Heart left ventricle (tissue), 16 donors: Measurements from ENCODE around the gene TRERF1. TPM values are rescaled to one million over a fixed set of nuclear protein-coding genes. Genes with fewer than 3 reads are reported as not detected.

Experiments used
- ATAC-seq, 4 donors: fragments of 200-7000 bp; cut with Tn5 transposase; one replicate each; pipeline ENCODE4 v1.9.1; 2020 to 2022; ENCODE audit warnings: moderate library complexity in 4 of 4, mild to moderate bottlenecking in 3 of 4, moderate number of reproducible peaks in 1 of 4
- DNase-seq, 5 donors: peaks; one replicate each; pipeline ENCODE4 v3.0.0-alpha.2; 2020
- H3K27ac ChIP-seq, 12 donors: fragments of 200-600 bp; sonication (generic) in 4 of 12; one replicate each; pipeline versions ENCODE4 v1.5.0 to v1.8.0; 2016 to 2022; ENCODE audit warnings: mild to moderate bottlenecking in 2 of 12
- H3K27me3 ChIP-seq, 9 donors: fragments of 200-600 bp; sonication (generic) in 2 of 9; one replicate each; pipeline versions ENCODE4 v1.5.1 to v1.8.0; 2016 to 2022; ENCODE audit warnings: mild to moderate bottlenecking in 3 of 9
- H3K36me3 ChIP-seq, 9 donors: fragments of 200-600 bp; sonication (generic) in 2 of 9; one replicate each; pipeline versions ENCODE4 v1.5.0 to v1.8.0; 2018 to 2022; ENCODE audit warnings: mild to moderate bottlenecking in 2 of 9
- H3K4me1 ChIP-seq, 12 donors: fragments of 200-600 bp; sonication (generic) in 4 of 12; one replicate each; pipeline versions ENCODE4 v1.5.0 to v1.8.0; 2016 to 2022; ENCODE audit warnings: mild to moderate bottlenecking in 3 of 12
- H3K4me3 ChIP-seq, 12 donors: fragments of 200-600 bp; sonication (generic) in 4 of 12; one replicate each; pipeline versions ENCODE4 v1.5.0 to v1.8.0; 2017 to 2022; ENCODE audit warnings: mild to moderate bottlenecking in 9 of 12, moderate library complexity in 4 of 12
- H3K9me3 ChIP-seq, 12 donors: fragments of 200-600 bp; sonication (generic) in 4 of 12; one replicate each; pipeline versions ENCODE4 v1.5.0 to v1.8.0; 2016 to 2022; ENCODE audit warnings: mild to moderate bottlenecking in 1 of 12
- POLR2A ChIP-seq, 2 donors: fragments of 450-650 bp; IDR thresholded peaks; one replicate each; pipeline ENCODE4 v1.6.1; 2017; ENCODE audit warnings: antibody characterized with exemption in 2 of 2, mild to moderate bottlenecking in 2 of 2, moderate library complexity in 2 of 2
- WGBS, 4 donors: extraction: QIAGEN DNeasy Blood & Tissue Kit in 2 of 4; methylation state at CpG; one replicate each; pipeline versions ENCODE4 v1.1.5 to v1.1.7; 2013 to 2018; 5-methylcytosine and 5-hydroxymethylcytosine counted together
- intact Hi-C, 10 donors: fragments of 100-400 bp; cut with DNase I; formaldehyde crosslinking; loops; one replicate each; pipeline versions ENCODE4 v1.11.1 to v1.14.2; 2022
- polyA plus RNA-seq, 2 donors: library from polyadenylated mRNA; stranded (reverse); fragments of 200-250 nt; gene quantifications; one replicate each; pipeline ENCODE4 v1.2.3, GENCODE V29; 2013
- total RNA-seq, 9 donors: library from RNA; depleted of rRNA in 2 of 9; stranded (reverse); fragments of >200 nt in 2 of 9; fragmentation: NEBNext Ultra II Directional in 3 of 9; extraction: Animal tissue kit (Norgen Biotek cat#: 25700) in 3 of 9; gene quantifications; one replicate each; pipeline versions ENCODE4 v1.1.0 to v1.2.4, GENCODE V29; 2016 to 2023
- TF ChIP-seq, protein P1 (sequence below), 12 donors: fragments of 200-600 bp; sonication (generic) in 4 of 12; IDR thresholded peaks; one replicate each; pipeline versions ENCODE4 v1.5.0 to v1.8.0; 2018 to 2022; ENCODE audit warnings: antibody characterized with exemption in 12 of 12, mild to moderate bottlenecking in 5 of 12
- donor health status: ischemic (EF 13 %, LVEDD 7.1; RV severe dilation, severe dysfunction).
- donor health status: healthy with polysubstance abuse.
- donor health status: DM: no; HTN: yes; CAD: no.
- donor health status: DM: no; HTN: no; CAD: no.
- donor health status: ischemic (EF 25% LVEDD 6.9; RV normal size, moderate dysfunction).
- donor health status: ischemic (EF 25% LVEDD 5.7; RV mildly dilated, moderate dysfunction).
- donor health status: healthy.
- donor health status: DM: yes; HTN: yes; CAD: no.
- donor health status: ischemic (EF 35%, LVEDD 5.7; RV mildly dilated, moderate dysfunction).
- donor health status: nonischemic (EF 11% LVEDD 7.7; RV severe dilation, severe dysfunction).
- donor health status: DM: yes; HTN: yes; CAD: no.
- donor health status: PGD.
- donor health status: ischemic (EF 29% LVEDD 5.4; RV normal size, mild dysfunction).
- donor health status: nonischemic (EF 23%, LVEDD 6.1; RV moderate dilation, normal function).

The TRERF1 gene
- total and polyA plus RNA-seq, 11 donors = 0.53 to 4.5 (median 1.5) TPM

DNA sequence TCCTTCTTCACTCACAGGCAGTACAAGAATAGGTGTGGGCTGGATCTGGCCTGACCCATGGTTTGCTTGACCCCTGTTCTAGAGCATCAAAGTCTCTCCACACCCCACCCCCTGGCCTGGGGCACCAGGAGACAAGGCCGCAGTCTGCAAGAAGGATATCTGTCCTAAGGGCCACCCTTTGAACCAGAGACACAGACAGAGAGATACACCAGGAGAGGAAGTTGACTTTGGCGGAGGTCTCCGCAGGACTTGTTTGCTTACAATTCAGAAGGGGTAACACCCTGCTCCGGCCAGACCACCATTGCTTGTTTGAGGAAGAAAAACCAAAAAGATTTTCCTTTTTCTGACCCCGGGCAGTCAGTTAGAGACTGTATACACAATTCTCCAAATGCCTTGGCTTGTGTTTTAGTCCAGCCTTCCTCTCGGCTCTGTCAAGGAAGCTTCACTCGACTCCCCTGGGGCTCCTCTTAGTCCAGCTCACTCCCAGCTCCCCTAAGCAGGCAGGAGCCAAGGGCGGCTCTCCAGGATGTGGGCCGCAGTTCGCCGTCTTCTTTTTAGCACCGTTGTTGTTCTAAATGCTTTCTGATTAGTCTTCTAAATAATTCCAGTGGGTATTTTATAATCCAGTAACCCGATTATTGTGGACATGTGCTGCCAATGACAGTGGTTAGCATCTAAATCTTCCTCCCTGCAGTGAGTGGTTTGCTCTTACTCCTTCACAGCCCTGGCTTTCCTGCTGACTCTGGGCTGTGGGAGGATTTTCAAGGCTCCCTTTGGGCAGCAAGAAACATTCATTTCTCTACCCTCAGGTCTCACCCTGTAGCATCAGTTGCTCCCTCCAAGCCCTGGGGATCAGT, 175.5 kb downstream of the TRERF1 start:
- peaks cover 0 to 8% (median 0%) of the 10 kb centered on the region in 9 donors for H3K36me3 ChIP-seq
- intact Hi-C loops = loop anchor here in 3 of 10 donors (5.0 kb wide), 2 partner anchors 36 to 176 kb away; partner anchors contain the start of gene TRERF1 (in 3 of the 3)
- ATAC-seq (peak; percentile 75 to 83 (median 82)), DNase-seq (peak in 4 of 5 donors; percentile 67 to 84 (median 78))
- H3K4me1 ChIP-seq = peaks cover 5 to 54% (median 41%) of the 10 kb centered on the region in 12 donors
- peak overlapping the region in 1 of 12 donors; percentile 9 for H3K4me3 ChIP-seq
- peak overlapping the region in 11 of 12 donors; percentile 38 to 83 (median 69) for H3K27ac ChIP-seq
- no peaks in the 10 kb centered on the region for H3K27me3 ChIP-seq
- no peaks in the 10 kb centered on the region for H3K9me3 ChIP-seq
- no peak for TF ChIP-seq POLR2A (IDR thresholded peaks at IDR 0.05)
- TF ChIP-seq, protein P1, sequence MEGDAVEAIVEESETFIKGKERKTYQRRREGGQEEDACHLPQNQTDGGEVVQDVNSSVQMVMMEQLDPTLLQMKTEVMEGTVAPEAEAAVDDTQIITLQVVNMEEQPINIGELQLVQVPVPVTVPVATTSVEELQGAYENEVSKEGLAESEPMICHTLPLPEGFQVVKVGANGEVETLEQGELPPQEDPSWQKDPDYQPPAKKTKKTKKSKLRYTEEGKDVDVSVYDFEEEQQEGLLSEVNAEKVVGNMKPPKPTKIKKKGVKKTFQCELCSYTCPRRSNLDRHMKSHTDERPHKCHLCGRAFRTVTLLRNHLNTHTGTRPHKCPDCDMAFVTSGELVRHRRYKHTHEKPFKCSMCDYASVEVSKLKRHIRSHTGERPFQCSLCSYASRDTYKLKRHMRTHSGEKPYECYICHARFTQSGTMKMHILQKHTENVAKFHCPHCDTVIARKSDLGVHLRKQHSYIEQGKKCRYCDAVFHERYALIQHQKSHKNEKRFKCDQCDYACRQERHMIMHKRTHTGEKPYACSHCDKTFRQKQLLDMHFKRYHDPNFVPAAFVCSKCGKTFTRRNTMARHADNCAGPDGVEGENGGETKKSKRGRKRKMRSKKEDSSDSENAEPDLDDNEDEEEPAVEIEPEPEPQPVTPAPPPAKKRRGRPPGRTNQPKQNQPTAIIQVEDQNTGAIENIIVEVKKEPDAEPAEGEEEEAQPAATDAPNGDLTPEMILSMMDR (IDR thresholded peaks at IDR 0.05) = no peak
- WGBS, 4 donors = 39 to 57% (median 51%) methylated on average over 13 of the region's 13 CpGs

DNA sequence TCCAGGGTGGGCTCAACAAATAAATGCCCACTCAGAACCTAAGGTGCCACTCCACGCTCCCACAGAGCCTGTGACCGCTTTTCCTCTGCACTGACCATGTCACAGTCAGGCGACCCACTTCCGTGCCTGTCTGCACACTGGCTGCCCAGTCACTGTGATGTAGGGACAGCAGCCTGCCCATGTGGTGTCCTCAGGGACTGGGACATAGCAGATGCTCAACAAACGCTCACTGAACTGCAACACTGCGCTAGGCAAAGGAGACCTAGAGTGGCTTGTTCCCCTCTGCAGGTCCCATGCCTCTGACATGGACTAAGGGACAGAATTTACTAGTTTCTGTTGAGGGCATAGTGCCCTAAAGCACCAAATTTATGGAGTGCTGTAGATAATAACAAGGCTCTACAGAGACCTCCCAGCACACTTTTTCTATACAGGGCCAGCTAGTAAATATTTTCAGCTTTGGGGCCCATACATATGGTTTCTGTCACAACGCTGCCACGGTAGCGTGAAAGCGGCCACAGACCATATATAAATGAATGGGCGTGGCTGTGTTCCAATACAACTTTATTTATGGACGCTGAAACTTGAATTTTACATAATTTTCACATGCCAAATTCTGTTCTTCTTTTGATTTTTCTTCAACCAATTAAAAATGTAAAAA, 176.2 kb downstream of the TRERF1 start:
- Histone ChIP-seq H3K36me3 (peaks cover 0 to 8% (median 0%) of the 10 kb centered on the region in 9 donors), H3K4me3 (no peak overlapping the region), H3K4me1 (peaks cover 2 to 47% (median 35%) of the 10 kb centered on the region in 12 donors), H3K27ac (peak overlapping the region in 11 of 12 donors; percentile 28 to 83 (median 65)), H3K27me3 (no peaks in the 10 kb centered on the region), H3K9me3 (no peaks in the 10 kb centered on the region)
- DNase-seq (no peak), ATAC-seq (no peak)
- WGBS, 4 donors = 89 to 93% (median 91%) methylated on average over 12 of the region's 12 CpGs
- intact Hi-C loops = loop anchor here in 3 of 10 donors (5.0 kb wide), 2 partner anchors 37 to 177 kb away; partner anchors contain the start of gene TRERF1 (in 3 of the 3)
- TF ChIP-seq, protein P1 (IDR thresholded peaks at IDR 0.05) = no peak
- no peak for TF ChIP-seq POLR2A (IDR thresholded peaks at IDR 0.05)

- peaks cover 0 to 8% (median 0%) of the 10 kb centered on the region in 9 donors for H3K36me3 ChIP-seq
- no peak for ATAC-seq
- intact Hi-C loops = loop anchor here in 3 of 10 donors (5.0 kb wide), 2 partner anchors 37 to 177 kb away; partner anchors contain the start of gene TRERF1 (in 3 of the 3)
- H3K27ac ChIP-seq = peak overlapping the region in 2 of 12 donors; percentile 81 to 83
- 96 to 97% (median 96%) methylated on average over 6 of the region's 6 CpGs for WGBS, 4 donors
- H3K27me3 ChIP-seq = no peaks in the 10 kb centered on the region
- DNase-seq = no peak
- TF ChIP-seq POLR2A (IDR thresholded peaks at IDR 0.05) = no peak
- TF ChIP-seq, protein P1 (IDR thresholded peaks at IDR 0.05) = no peak
- H3K9me3 ChIP-seq = no peaks in the 10 kb centered on the region
- peaks cover 0 to 41% (median 30%) of the 10 kb centered on the region in 12 donors for H3K4me1 ChIP-seq
- no peak overlapping the region for H3K4me3 ChIP-seq
Observed at GRCh38 chr6:42274898-42275297, 176.8 kb downstream of the TRERF1 start.
